HG02759 (cell line): ENCODE data around the gene FOXA3.

Experiments used
- ATAC-seq: cut with Tn5 transposase; IDR thresholded peaks from one replicate; pipeline ENCODE4 v1.9.1; 2021; ENCODE audit warnings: mild to moderate bottlenecking, moderate library complexity; ENCODE audit not compliant: unreplicated experiment

The FOXA3 gene

GRCh38 chr19:45917421-45918091 is 53.4 kb downstream of the FOXA3 start:
- no peak for ATAC-seq

- no peak for ATAC-seq
These were observed 54.6 kb downstream of the FOXA3 start for GRCh38 chr19:45918721-45919120.

- no peak for ATAC-seq
These were observed 55.6 kb downstream of the FOXA3 start for GRCh38 chr19:45919678-45920077.

- no peak for ATAC-seq
These were observed 56.3 kb downstream of the FOXA3 start for GRCh38 chr19:45920458-45920857.

GRCh38 chr19:45922281-45922680 is 58.2 kb downstream of the FOXA3 start:
- ATAC-seq = no peak
